A172 (cell line): ENCODE measurements around the gene RALA. TPM values are rescaled to one million over a fixed set of nuclear protein-coding genes. Genes with fewer than 3 reads are reported as not detected.

Experiments
- DNase-seq: peaks from one replicate; pipeline ENCODE4 v3.0.0-alpha.2; 2015; ENCODE audit warnings: low spot score
- total RNA-seq: library from RNA; depleted of rRNA; stranded (reverse); fragments of >200 nt; shearing (Covaris generic); gene quantifications from 2 replicates; pipeline ENCODE4 v1.2.3, GENCODE V29; 2014; rRNA removed

Gene RALA
- 30.2 and 32.4 TPM in 2 replicates for total RNA-seq

GRCh38 chr7:39623047-39623731, at the start of gene RALA:
Gene RALA, plus strand, starts transcription at chr7:39623572. Its CDS starts 63,096 bp downstream, at chr7:39686668.
- peak; percentile 96 for DNase-seq

- DNase-seq, result no peak
Observed at GRCh38 chr7:39574673-39575349, 48.6 kb upstream of the RALA start.

GRCh38 chr7:39577229-39577874, 46.0 kb upstream of the RALA start:
- DNase-seq, result no peak

- peak; percentile 93 for DNase-seq
Observed at GRCh38 chr7:39580149-39580874, 43.1 kb upstream of the RALA start.

GRCh38 chr7:39582536-39582935, 40.8 kb upstream of the RALA start:
- no peak for DNase-seq

GRCh38 chr7:39583539-39583938, 39.8 kb upstream of the RALA start:
- no peak for DNase-seq

GRCh38 chr7:39587393-39587792, 36.0 kb upstream of the RALA start:
- DNase-seq, result peak; percentile 29

- no peak for DNase-seq
Observed at GRCh38 chr7:39588416-39588815, 35.0 kb upstream of the RALA start.

- peak; percentile 95 for DNase-seq
Observed at GRCh38 chr7:39589323-39590111, 33.9 kb upstream of the RALA start.

- DNase-seq, result peak; percentile 72
Observed at GRCh38 chr7:39592586-39592985, 30.8 kb upstream of the RALA start.

- DNase-seq, result no peak
Observed at GRCh38 chr7:39594988-39595620, 28.3 kb upstream of the RALA start.

- no peak for DNase-seq
Observed at GRCh38 chr7:39602351-39602750, 21.0 kb upstream of the RALA start.

GRCh38 chr7:39603924-39604323, 19.4 kb upstream of the RALA start:
- DNase-seq, result no peak

GRCh38 chr7:39605087-39605486, 18.3 kb upstream of the RALA start:
- DNase-seq, result peak; percentile 16

- no peak for DNase-seq
Observed at GRCh38 chr7:39606352-39606751, 17.0 kb upstream of the RALA start.

- no peak for DNase-seq
Observed at GRCh38 chr7:39606941-39607340, 16.4 kb upstream of the RALA start.

GRCh38 chr7:39607865-39608264, 15.5 kb upstream of the RALA start:
- DNase-seq, result no peak

GRCh38 chr7:39608278-39608677, 15.1 kb upstream of the RALA start:
- DNase-seq, result no peak

GRCh38 chr7:39609113-39609934, 14.0 kb upstream of the RALA start:
- DNase-seq, result peak; percentile 48

- no peak for DNase-seq
Observed at GRCh38 chr7:39609935-39610263, 13.5 kb upstream of the RALA start.
